Transverse colon (tissue), 4 donors: ENCODE measurements around the gene SGCB. TPM values are rescaled to one million over a fixed set of nuclear protein-coding genes. Genes with fewer than 3 reads are reported as not detected.
"Not testable (repeated sequence)": the region's sequence is repeated elsewhere in the genome, so short reads cannot be mapped to it uniquely, and the experiment has no call there.

ENCODE experiments used
- DNase-seq: peaks from one replicate; pipeline ENCODE4 v3.0.0-alpha.2; 2019
- H3K27ac ChIP-seq, 4 donors: fragments of 200-600 bp; sonication (generic); 2 replicates each; pipeline ENCODE4 v1.5.1; 2016 to 2018; ENCODE audit warnings: inconsistent platforms in 4 of 4
- H3K27me3 ChIP-seq: fragments of 200-600 bp; sonication (generic); 2 replicates; pipeline ENCODE4 v1.5.1; 2017; ENCODE audit warnings: inconsistent platforms
- H3K36me3 ChIP-seq, 4 donors: fragments of 200-600 bp; sonication (generic); 2 replicates each; pipeline ENCODE4 v1.5.1; 2017 to 2019; ENCODE audit warnings: inconsistent platforms in 4 of 4
- H3K4me1 ChIP-seq, 4 donors: fragments of 200-600 bp; sonication (generic); 2 replicates each; pipeline ENCODE4 v1.5.1; 2017 to 2020; ENCODE audit warnings: inconsistent platforms in 4 of 4
- H3K4me3 ChIP-seq, 4 donors: fragments of 200-600 bp; sonication (generic); 1 replicate in 1 of 4; 2 replicates in 3 of 4; pipeline versions ENCODE4 v1.5.1 to v1.6.1; 2017 to 2019; ENCODE audit warnings: inconsistent platforms in 4 of 4
- H3K9me3 ChIP-seq, 2 donors: fragments of 200-600 bp; sonication (generic); 2 replicates each; pipeline ENCODE4 v1.5.1; 2017 to 2019; ENCODE audit warnings: inconsistent platforms in 2 of 2
- EP300 ChIP-seq: sonication (generic); formaldehyde crosslinking; IDR thresholded peaks from one replicate; pipeline ENCODE4 v1.6.1; 2017; ENCODE audit warnings: antibody characterized with exemption, low read depth
- POLR2A ChIP-seq: fragments of 450-650 bp; IDR thresholded peaks from one replicate; pipeline ENCODE4 v1.6.1; 2016; ENCODE audit warnings: antibody characterized with exemption, mild to moderate bottlenecking, moderate library complexity
- POLR2AphosphoS5 ChIP-seq, 3 donors: sonication (generic); formaldehyde crosslinking; IDR thresholded peaks; one replicate each; pipeline ENCODE4 v1.6.1; 2016; ENCODE audit warnings: antibody characterized with exemption in 3 of 3
- WGBS, 2 donors: methylation state at CpG; one replicate each; pipeline ENCODE4 v1.1.5; 2018; ENCODE audit warnings: low coverage in 1 of 2; 5-methylcytosine and 5-hydroxymethylcytosine counted together
- in situ Hi-C, 4 donors: fragments of 200-750 bp; cut with MboI; loops; one replicate each; pipeline versions ENCODE4 v1.15.0 to v1.15.1; 2017; ENCODE audit warnings: low sequenced_read_pairs in 3 of 4, low pct_ligation_motif_present in 1 of 4, low pct_unique_long_range_greater_than_20kb in 1 of 4
- intact Hi-C: fragments of 100-400 bp; cut with DNase I; formaldehyde crosslinking; loops from one replicate; pipeline ENCODE4 v1.15.1; 2023; ENCODE audit warnings: low total_unique reads
- total RNA-seq, 4 donors: library from RNA; depleted of rRNA; stranded (reverse); fragments of >200 nt; gene quantifications; one replicate each; pipeline ENCODE4 v1.1.0, GENCODE V29; 2016
- TF ChIP-seq, protein P1 (sequence below), 5 experiments: fragments of 200-600 bp in 3 of 5; fragments of 450-650 bp in 2 of 5; sonication (generic) in 3 of 5; IDR thresholded peaks; 1 replicate in 2 of 5; 2 replicates in 3 of 5; pipeline ENCODE4 v1.5.1; 2016 to 2017; ENCODE audit warnings: antibody characterized with exemption in 5 of 5, inconsistent platforms in 3 of 5, mild to moderate bottlenecking in 2 of 5, moderate library complexity in 1 of 5

Gene SGCB
- 10 to 100 TPM in 2 of 4 donors, 1 to 10 TPM in 2; 4.9 to 26.4 (median 15.7) TPM for total RNA-seq

GRCh38 chr4:52038103-52038912 is at the start of gene SGCB:
SGCB (minus strand) TSS chr4:52038299; CDS start chr4:52038259, 40 bp downstream.
- no peaks in the 10 kb centered on the region for H3K36me3 ChIP-seq
- peak within 1 kb of the TSS; percentile 54 to 84 (median 80) for H3K27ac ChIP-seq
- H3K4me1 ChIP-seq = peaks cover 0 to 29% (median 17%) of the 10 kb centered on the region in 4 donors
- 7% methylated on average over 28 of the region's 70 CpGs; no CpG with 5 or more reads in 1 of the 2 donors for WGBS, 2 donors
- intact Hi-C loops (no loop called here), in situ Hi-C loops (loop anchor here in 1 of 4 donors (10.0 kb wide), 1 partner anchor 194 kb away; the partner anchor contains the start of gene DCUN1D4)
- DNase-seq = peak; percentile 68
- H3K9me3 ChIP-seq = no peaks in the 10 kb centered on the region
- TF ChIP-seq EP300 = no peak
- TF ChIP-seq, protein P1, sequence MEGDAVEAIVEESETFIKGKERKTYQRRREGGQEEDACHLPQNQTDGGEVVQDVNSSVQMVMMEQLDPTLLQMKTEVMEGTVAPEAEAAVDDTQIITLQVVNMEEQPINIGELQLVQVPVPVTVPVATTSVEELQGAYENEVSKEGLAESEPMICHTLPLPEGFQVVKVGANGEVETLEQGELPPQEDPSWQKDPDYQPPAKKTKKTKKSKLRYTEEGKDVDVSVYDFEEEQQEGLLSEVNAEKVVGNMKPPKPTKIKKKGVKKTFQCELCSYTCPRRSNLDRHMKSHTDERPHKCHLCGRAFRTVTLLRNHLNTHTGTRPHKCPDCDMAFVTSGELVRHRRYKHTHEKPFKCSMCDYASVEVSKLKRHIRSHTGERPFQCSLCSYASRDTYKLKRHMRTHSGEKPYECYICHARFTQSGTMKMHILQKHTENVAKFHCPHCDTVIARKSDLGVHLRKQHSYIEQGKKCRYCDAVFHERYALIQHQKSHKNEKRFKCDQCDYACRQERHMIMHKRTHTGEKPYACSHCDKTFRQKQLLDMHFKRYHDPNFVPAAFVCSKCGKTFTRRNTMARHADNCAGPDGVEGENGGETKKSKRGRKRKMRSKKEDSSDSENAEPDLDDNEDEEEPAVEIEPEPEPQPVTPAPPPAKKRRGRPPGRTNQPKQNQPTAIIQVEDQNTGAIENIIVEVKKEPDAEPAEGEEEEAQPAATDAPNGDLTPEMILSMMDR (IDR thresholded peaks at IDR 0.05) = no peak
- TF ChIP-seq POLR2A = no peak
- no peak for TF ChIP-seq POLR2AphosphoS5 (IDR thresholded peaks at IDR 0.05)
- peak within 1 kb of the TSS; percentile 68 to 81 (median 72) for H3K4me3 ChIP-seq
- peaks cover 9% of the 10 kb centered on the region for H3K27me3 ChIP-seq

GRCh38 chr4:52086425-52086824 is 48.3 kb upstream of the SGCB start:
- WGBS, 2 donors = 91% methylated on average over 1 of the region's 1 CpG; no CpG with 5 or more reads in 1 of the 2 donors
- in situ Hi-C loops, H3K36me3 ChIP-seq, H3K4me3 ChIP-seq, H3K27ac ChIP-seq, H3K4me1 ChIP-seq, H3K9me3 ChIP-seq, H3K27me3 ChIP-seq, intact Hi-C loops, DNase-seq: not testable (repeated sequence)

DNA sequence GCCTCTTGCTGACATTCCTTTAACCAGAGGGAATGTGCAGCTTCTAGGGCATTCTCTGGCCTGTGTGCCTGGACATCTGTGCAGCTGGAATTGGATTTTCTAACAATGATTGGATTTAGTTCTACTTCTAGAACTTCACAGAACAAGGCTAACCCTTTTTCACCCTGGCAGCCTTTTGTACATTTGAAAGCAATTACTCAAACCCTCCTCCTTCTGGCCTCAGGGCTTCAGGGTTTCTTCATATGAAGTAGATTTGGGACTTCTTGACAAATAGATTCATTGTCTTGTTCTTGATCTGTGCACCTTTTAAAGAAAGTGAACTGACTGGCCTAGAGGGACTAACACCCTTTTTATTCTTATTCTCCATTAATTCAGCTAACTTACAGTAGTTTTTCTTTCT is 43.1 kb upstream of the SGCB start:
- H3K27me3 ChIP-seq = peaks cover 1% of the 10 kb centered on the region
- no peak for DNase-seq
- TF ChIP-seq, protein P1 (IDR thresholded peaks at IDR 0.05) = no peak
- TF ChIP-seq POLR2A = no peak
- no peak for TF ChIP-seq EP300
- TF ChIP-seq POLR2AphosphoS5 (IDR thresholded peaks at IDR 0.05) = no peak
- in situ Hi-C loops (no loop called here), intact Hi-C loops (no loop called here)
- no peak overlapping the region for H3K4me3 ChIP-seq
- no peaks in the 10 kb centered on the region for H3K4me1 ChIP-seq
- H3K36me3 ChIP-seq = no peaks in the 10 kb centered on the region
- H3K27ac ChIP-seq = no peak overlapping the region
- no peaks in the 10 kb centered on the region for H3K9me3 ChIP-seq

DNA sequence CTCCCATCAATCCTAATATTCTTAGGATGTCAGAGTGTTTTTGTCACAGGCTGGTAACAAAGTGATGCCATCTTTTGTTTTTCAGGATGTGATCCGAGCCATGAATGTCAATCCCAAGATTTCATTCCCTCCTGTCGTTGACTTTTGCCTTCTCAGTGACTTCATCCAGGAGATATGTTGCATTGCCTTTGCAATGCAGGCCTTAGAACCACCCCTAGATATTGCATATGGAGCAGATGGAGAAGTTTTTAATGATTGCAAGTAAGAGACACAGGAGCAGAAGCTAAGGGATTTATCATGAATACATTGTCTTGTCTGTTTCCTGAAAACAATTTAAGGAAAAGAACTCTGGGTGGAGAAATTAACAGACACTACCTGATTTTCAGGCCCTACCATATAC is 41.6 kb upstream of the SGCB start:
- no peak for TF ChIP-seq POLR2AphosphoS5 (IDR thresholded peaks at IDR 0.05)
- TF ChIP-seq, protein P1 (IDR thresholded peaks at IDR 0.05) = no peak
- no peak for TF ChIP-seq EP300
- no peak for TF ChIP-seq POLR2A
- peaks cover 4% of the 10 kb centered on the region for H3K27me3 ChIP-seq
- H3K9me3 ChIP-seq = no peaks in the 10 kb centered on the region
- H3K27ac ChIP-seq = no peak overlapping the region
- H3K36me3 ChIP-seq = no peaks in the 10 kb centered on the region
- no peak overlapping the region for H3K4me3 ChIP-seq
- in situ Hi-C loops = no loop called here
- intact Hi-C loops = no loop called here
- H3K4me1 ChIP-seq = no peaks in the 10 kb centered on the region
- DNase-seq = no peak
- WGBS, 2 donors = 79% methylated on average over 2 of the region's 2 CpGs; no CpG with 5 or more reads in 1 of the 2 donors
